ENCODE measurements around the gene TMEM132C.

Gene TMEM132C

DNA sequence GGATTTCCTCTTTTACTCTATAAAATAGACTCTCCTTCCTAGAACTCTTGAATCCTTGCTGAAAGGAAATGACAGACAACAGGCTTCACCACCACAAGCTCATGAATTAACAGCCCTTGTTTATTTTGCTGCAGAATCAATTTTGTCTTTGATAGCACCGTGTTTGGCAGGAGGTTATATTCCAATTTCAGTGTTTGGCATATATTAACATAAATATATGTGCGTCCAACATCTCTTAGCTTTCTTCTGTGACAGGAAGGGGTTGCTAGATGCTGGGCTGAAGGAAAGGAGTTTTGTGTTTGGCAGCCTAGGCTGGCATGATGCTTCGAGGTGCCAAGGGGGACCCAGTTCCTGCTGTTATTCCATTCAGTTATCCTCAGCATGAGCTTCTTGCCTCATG lies 126.4 kb downstream of the TMEM132C start:
- TF ChIP-seq, protein P1, sequence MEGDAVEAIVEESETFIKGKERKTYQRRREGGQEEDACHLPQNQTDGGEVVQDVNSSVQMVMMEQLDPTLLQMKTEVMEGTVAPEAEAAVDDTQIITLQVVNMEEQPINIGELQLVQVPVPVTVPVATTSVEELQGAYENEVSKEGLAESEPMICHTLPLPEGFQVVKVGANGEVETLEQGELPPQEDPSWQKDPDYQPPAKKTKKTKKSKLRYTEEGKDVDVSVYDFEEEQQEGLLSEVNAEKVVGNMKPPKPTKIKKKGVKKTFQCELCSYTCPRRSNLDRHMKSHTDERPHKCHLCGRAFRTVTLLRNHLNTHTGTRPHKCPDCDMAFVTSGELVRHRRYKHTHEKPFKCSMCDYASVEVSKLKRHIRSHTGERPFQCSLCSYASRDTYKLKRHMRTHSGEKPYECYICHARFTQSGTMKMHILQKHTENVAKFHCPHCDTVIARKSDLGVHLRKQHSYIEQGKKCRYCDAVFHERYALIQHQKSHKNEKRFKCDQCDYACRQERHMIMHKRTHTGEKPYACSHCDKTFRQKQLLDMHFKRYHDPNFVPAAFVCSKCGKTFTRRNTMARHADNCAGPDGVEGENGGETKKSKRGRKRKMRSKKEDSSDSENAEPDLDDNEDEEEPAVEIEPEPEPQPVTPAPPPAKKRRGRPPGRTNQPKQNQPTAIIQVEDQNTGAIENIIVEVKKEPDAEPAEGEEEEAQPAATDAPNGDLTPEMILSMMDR (IDR thresholded peaks at IDR 0.05): no peak
- no peak for TF ChIP-seq ZFX (IDR thresholded peaks at IDR 0.05; ENCODE audit: borderline replicate concordance)
- H3K27ac ChIP-seq: no peak overlapping the region

DNA sequence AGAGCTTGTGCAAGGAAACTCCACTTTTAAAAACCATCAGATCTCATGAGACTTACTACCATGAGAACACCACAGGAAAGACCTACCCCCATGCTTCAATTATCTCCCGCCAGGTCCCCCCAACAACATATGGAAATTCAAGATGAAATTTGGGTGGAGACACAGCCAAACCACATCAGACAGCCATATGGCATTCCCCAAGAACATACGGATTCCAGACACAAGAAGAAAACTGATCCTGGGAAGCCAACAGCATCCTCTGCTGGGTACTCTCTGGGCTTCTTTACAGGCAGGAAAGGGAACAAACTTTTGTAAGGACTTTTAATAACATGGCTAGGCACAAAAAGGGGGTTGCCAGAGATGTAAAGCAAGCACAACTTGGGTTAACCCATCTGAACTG lies 127.2 kb downstream of the TMEM132C start:
- H3K27ac ChIP-seq: no peak overlapping the region
- no peak for TF ChIP-seq ZFX (IDR thresholded peaks at IDR 0.05; ENCODE audit: borderline replicate concordance)
- TF ChIP-seq, protein P1 (IDR thresholded peaks at IDR 0.05): no peak

DNA sequence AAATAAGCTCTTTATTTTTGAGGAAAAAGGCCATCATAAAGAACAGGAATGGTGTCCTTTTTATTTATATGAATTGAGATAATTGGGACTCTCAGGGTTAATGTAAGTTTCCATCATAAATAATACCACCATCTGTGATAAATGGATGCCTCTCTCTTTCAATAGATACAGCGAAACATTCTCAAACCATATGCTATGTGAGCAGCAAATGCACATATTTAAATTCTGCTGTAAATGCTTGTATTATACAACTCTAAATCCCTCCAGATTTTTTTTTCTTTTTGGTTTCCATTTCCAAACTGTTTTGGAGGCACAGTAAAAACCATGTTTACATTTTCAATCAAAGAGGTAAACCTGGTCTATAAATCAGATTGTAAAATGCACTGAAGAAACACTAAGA lies 132.3 kb downstream of the TMEM132C start:
- H3K27ac ChIP-seq: no peak overlapping the region

GRCh38 chr12:128402486-128403243 lies 135.7 kb downstream of the TMEM132C start:
- no peak overlapping the region for H3K27ac ChIP-seq
- no peak for TF ChIP-seq ZFX (IDR thresholded peaks at IDR 0.05; ENCODE audit: borderline replicate concordance)
- TF ChIP-seq, protein P1 (IDR thresholded peaks at IDR 0.05): no peak

More for the DNA sequence above, 132.3 kb downstream of the TMEM132C start:
- TF ChIP-seq ZFX (IDR thresholded peaks at IDR 0.05; ENCODE audit: borderline replicate concordance): no peak
- TF ChIP-seq, protein P1 (IDR thresholded peaks at IDR 0.05): no peak

DNA sequence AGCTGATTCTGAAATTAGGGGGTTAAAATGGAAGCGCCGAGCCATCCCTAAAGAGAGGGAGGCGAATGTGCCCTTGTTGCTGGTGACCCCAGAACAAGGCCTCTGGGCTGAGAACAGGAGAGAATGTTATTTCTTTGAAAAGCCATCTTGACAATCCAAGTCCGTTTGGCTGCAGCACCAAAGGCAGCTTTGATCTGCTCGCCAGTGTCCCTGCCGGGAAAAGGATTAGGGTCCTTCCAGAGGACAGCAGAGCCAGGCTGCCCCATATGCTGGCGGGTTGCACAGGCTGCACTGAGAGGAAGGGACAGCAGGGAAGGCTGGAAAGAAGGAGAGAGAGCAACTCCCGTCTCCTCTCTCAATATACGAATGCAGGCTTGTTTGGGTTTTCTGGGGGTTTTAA lies 141.7 kb downstream of the TMEM132C start:
- TF ChIP-seq, protein P1 (IDR thresholded peaks at IDR 0.05): no peak
- TF ChIP-seq ZFX (IDR thresholded peaks at IDR 0.05; ENCODE audit: borderline replicate concordance): no peak
- H3K27ac ChIP-seq: no peak overlapping the region

- TF ChIP-seq, protein P1 (IDR thresholded peaks at IDR 0.05): no peak
- no peak for TF ChIP-seq ZFX (IDR thresholded peaks at IDR 0.05; ENCODE audit: borderline replicate concordance)
- no peak overlapping the region for H3K27ac ChIP-seq
These were observed 148.1 kb downstream of the TMEM132C start for GRCh38 chr12:128415036-128415560.

- TF ChIP-seq, protein P1 (IDR thresholded peaks at IDR 0.05): no peak
- no peak for TF ChIP-seq ZFX (IDR thresholded peaks at IDR 0.05; ENCODE audit: borderline replicate concordance)
- H3K27ac ChIP-seq: no peak overlapping the region
These were observed 152.0 kb downstream of the TMEM132C start for GRCh38 chr12:128418944-128419343.
